Measurements from ENCODE around the gene GOLGA2. TPM values are rescaled to one million over a fixed set of nuclear protein-coding genes. Genes with fewer than 3 reads are reported as not detected.
"Not testable (repeated sequence)": the region's sequence is repeated elsewhere in the genome, so short reads cannot be mapped to it uniquely, and the experiment has no call there.

The GOLGA2 gene
- total RNA-seq, 2 donors from 2014 or later = 88.6 to 92.2 TPM

DNA sequence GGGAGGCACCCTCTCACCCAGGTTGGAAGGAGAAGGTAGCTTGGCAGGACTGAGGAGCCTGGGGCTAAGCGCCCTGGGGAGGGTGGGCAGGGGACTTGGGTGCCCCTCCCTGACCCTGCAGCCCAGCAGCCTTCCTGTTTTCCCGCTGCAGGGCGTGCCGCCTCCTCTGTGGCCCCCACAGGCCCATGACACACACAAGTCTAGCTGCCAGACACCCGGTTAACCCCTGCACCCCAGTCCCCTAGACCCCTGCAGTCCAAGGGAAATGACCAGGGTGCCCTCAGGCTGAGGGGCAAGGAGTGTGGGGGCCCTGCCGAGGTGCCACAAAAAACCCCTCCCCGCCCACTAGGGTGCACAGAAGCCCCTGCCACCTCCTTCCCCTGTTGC is 33.0 kb downstream of the GOLGA2 start:
- intact Hi-C loops (cut with DNase I) = no loop called here
- Histone ChIP-seq H3K27me3 (no peaks in the 10 kb centered on the region), H3K9ac (ENCODE audit: low read depth in 2 of 2, low read length in 2 of 2) (no peak overlapping the region), H3K9me3 (no peaks in the 10 kb centered on the region), H3K27ac (no peak overlapping the region), H3K4me1 (no peaks in the 10 kb centered on the region), H3K4me3 (no peak overlapping the region), H3K36me3 (no peaks in the 10 kb centered on the region)
- TF ChIP-seq, protein P1, sequence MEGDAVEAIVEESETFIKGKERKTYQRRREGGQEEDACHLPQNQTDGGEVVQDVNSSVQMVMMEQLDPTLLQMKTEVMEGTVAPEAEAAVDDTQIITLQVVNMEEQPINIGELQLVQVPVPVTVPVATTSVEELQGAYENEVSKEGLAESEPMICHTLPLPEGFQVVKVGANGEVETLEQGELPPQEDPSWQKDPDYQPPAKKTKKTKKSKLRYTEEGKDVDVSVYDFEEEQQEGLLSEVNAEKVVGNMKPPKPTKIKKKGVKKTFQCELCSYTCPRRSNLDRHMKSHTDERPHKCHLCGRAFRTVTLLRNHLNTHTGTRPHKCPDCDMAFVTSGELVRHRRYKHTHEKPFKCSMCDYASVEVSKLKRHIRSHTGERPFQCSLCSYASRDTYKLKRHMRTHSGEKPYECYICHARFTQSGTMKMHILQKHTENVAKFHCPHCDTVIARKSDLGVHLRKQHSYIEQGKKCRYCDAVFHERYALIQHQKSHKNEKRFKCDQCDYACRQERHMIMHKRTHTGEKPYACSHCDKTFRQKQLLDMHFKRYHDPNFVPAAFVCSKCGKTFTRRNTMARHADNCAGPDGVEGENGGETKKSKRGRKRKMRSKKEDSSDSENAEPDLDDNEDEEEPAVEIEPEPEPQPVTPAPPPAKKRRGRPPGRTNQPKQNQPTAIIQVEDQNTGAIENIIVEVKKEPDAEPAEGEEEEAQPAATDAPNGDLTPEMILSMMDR (IDR thresholded peaks at IDR 0.05) = no peak
- DNase-seq = no peak

DNA sequence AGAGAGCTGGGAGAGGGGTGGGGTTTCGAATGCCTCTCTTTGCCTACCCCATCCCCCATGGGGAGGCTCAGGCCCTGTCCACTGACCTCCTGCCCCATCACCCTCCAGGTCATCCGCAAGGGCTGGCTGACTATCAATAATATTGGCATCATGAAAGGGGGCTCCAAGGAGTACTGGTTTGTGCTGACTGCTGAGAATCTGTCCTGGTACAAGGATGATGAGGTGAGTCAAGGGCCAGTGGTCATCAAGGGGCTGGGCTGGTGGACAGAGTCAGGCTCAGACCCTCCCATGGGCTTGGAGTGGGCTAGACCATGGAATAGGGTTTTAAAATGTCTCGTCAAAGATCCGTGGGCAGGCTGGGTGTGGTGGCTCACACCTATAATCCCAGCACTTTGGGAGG is 33.7 kb downstream of the GOLGA2 start:
- Histone ChIP-seq H3K27me3 (no peaks in the 10 kb centered on the region), H3K36me3 (no peaks in the 10 kb centered on the region), H3K4me3 (no peak overlapping the region), H3K9ac (ENCODE audit: low read depth in 2 of 2, low read length in 2 of 2) (no peak overlapping the region), H3K27ac (no peak overlapping the region), H3K9me3 (no peaks in the 10 kb centered on the region), H3K4me1 (no peaks in the 10 kb centered on the region)
- DNase-seq = no peak
- intact Hi-C loops (cut with DNase I) = no loop called here
- TF ChIP-seq, protein P1 (IDR thresholded peaks at IDR 0.05) = no peak

GRCh38 chr9:128233817-128234406 is 41.9 kb downstream of the GOLGA2 start:
- no peak overlapping the region for H3K9ac ChIP-seq (ENCODE audit: low read depth in 2 of 2, low read length in 2 of 2)
- no peaks in the 10 kb centered on the region for H3K27me3 ChIP-seq
- no peak overlapping the region for H3K27ac ChIP-seq
- intact Hi-C loops (cut with DNase I) = no loop called here
- no peak for DNase-seq
- no peaks in the 10 kb centered on the region for H3K4me1 ChIP-seq
- TF ChIP-seq, protein P1 (IDR thresholded peaks at IDR 0.05) = no peak
- no peak overlapping the region for H3K4me3 ChIP-seq
- H3K36me3 ChIP-seq = no peaks in the 10 kb centered on the region
- H3K9me3 ChIP-seq = no peaks in the 10 kb centered on the region

GRCh38 chr9:128232528-128233428 is 43.0 kb downstream of the GOLGA2 start:
- Histone ChIP-seq H3K27ac (no peak overlapping the region), H3K9ac (ENCODE audit: low read depth in 2 of 2, low read length in 2 of 2) (no peak overlapping the region), H3K27me3 (no peaks in the 10 kb centered on the region), H3K4me3 (no peak overlapping the region), H3K4me1 (no peaks in the 10 kb centered on the region), H3K9me3 (no peaks in the 10 kb centered on the region), H3K36me3 (no peaks in the 10 kb centered on the region)
- intact Hi-C loops (cut with DNase I) = no loop called here
- DNase-seq = no peak
- TF ChIP-seq, protein P1 (IDR thresholded peaks at IDR 0.05) = no peak

- Histone ChIP-seq H3K9me3 (no peaks in the 10 kb centered on the region), H3K9ac (ENCODE audit: low read depth in 2 of 2, low read length in 2 of 2) (no peak overlapping the region), H3K4me1 (no peaks in the 10 kb centered on the region), H3K27ac (no peak overlapping the region), H3K4me3 (no peak overlapping the region), H3K36me3 (no peaks in the 10 kb centered on the region), H3K27me3 (no peaks in the 10 kb centered on the region)
- TF ChIP-seq, protein P1 (IDR thresholded peaks at IDR 0.05) = no peak
- intact Hi-C loops (cut with DNase I) = no loop called here
- DNase-seq = peak; percentile 21
These were observed 43.9 kb downstream of the GOLGA2 start for GRCh38 chr9:128231638-128232527.

DNA sequence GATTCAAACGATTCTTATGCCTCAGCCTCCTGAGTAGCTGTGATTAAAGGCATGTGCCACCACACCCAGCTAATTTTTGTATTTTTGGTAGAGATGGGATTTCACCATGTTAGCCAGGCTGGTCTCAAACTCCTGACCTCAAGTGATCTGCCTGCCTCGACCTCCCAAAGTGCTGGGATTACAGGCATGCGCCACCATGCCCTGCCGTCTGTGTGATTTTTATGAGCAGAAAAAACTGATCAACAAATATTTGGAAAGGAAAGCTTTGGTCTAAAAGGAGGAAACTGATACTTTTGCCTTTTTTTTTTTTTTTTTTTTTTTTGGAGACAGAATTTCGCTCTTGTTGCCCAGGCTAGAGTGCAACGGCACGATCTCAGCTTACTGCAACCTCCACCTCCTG is 44.9 kb downstream of the GOLGA2 start:
- H3K4me3 ChIP-seq = not testable (repeated sequence)

More for the DNA sequence above, 44.9 kb downstream of the GOLGA2 start:
- DNase-seq; H3K36me3 ChIP-seq; H3K9ac ChIP-seq (ENCODE audit: low read depth in 2 of 2, low read length in 2 of 2); H3K9me3 ChIP-seq; H3K27ac ChIP-seq; intact Hi-C loops (cut with DNase I); H3K4me1 ChIP-seq; H3K27me3 ChIP-seq: not testable (repeated sequence)
